Activated CD4-positive, alpha-beta T cell treated with anti-CD3 and anti-CD28 coated beads, Interleukin-2, amount 10 ng/mL, durations not matched to agents 24 days and 14 days (primary cell): ENCODE data around the gene MACROD2. TPM values are rescaled to one million over a fixed set of nuclear protein-coding genes. Genes with fewer than 3 reads are reported as not detected.

Experiments used
- DNase-seq: peaks from one replicate; pipeline ENCODE4 v3.0.0; 2022
- H3K27ac Mint-ChIP-seq: one replicate; pipeline ENCODE4 v1.8.0; 2022; ENCODE audit warnings: mild to moderate bottlenecking, mixed read lengths
- H3K27me3 Mint-ChIP-seq: one replicate; pipeline ENCODE4 v1.8.0; 2022; ENCODE audit warnings: mixed read lengths
- H3K36me3 Mint-ChIP-seq: one replicate; pipeline ENCODE4 v1.8.0; 2022; ENCODE audit warnings: low read depth, mild to moderate bottlenecking, mixed read lengths
- H3K4me1 Mint-ChIP-seq: one replicate; pipeline ENCODE4 v1.8.0; 2021; ENCODE audit warnings: mixed read lengths
- H3K4me3 Mint-ChIP-seq: one replicate; pipeline ENCODE4 v1.8.0; 2022; ENCODE audit warnings: mild to moderate bottlenecking, moderate library complexity, mixed read lengths
- H3K9me3 Mint-ChIP-seq: one replicate; pipeline ENCODE4 v1.8.0; 2021; ENCODE audit warnings: mixed read lengths
- intact Hi-C: fragments of 100-400 bp; cut with micrococcal nuclease; formaldehyde crosslinking; loops from one replicate; pipeline ENCODE4 v1.15.1; 2023
- total RNA-seq: library from RNA; stranded (reverse); gene quantifications from 2 replicates; pipeline ENCODE4 v1.2.3, GENCODE V29; 2022

The MACROD2 gene
- total RNA-seq, 1 donor from 2014 or later, result not detected

- peaks cover 3% of the 10 kb centered on the region for H3K9me3 Mint-ChIP-seq
Observed at GRCh38 chr20:15031546-15032351, 1036.4 kb downstream of the MACROD2 start.

GRCh38 chr20:15032352-15032622 is 1037.0 kb downstream of the MACROD2 start:
- Mint-ChIP-seq H3K27me3 (no peaks in the 10 kb centered on the region), H3K27ac (no peak overlapping the region), H3K36me3 (no peaks in the 10 kb centered on the region), H3K4me1 (no peaks in the 10 kb centered on the region), H3K9me3 (peaks cover 3% of the 10 kb centered on the region), H3K4me3 (no peak overlapping the region)
- no peak for DNase-seq
- intact Hi-C loops, result no loop called here

More at GRCh38 chr20:15031546-15032351, 1036.4 kb downstream of the MACROD2 start:
- intact Hi-C loops, result no loop called here
- Mint-ChIP-seq H3K27me3 (no peaks in the 10 kb centered on the region), H3K4me3 (no peak overlapping the region), H3K36me3 (no peaks in the 10 kb centered on the region), H3K4me1 (no peaks in the 10 kb centered on the region), H3K27ac (no peak overlapping the region)
- DNase-seq, result no peak

GRCh38 chr20:15033269-15033668 is 1038.0 kb downstream of the MACROD2 start:
- intact Hi-C loops, result no loop called here

GRCh38 chr20:15033891-15034290 is 1038.6 kb downstream of the MACROD2 start:
- no peak for DNase-seq
- Mint-ChIP-seq H3K4me1 (no peaks in the 10 kb centered on the region), H3K4me3 (no peak overlapping the region), H3K9me3 (peaks cover 3% of the 10 kb centered on the region), H3K27me3 (no peaks in the 10 kb centered on the region), H3K36me3 (no peaks in the 10 kb centered on the region), H3K27ac (no peak overlapping the region)
- intact Hi-C loops, result no loop called here

More at GRCh38 chr20:15033269-15033668, 1038.0 kb downstream of the MACROD2 start:
- H3K27me3 Mint-ChIP-seq, result no peaks in the 10 kb centered on the region
- H3K27ac Mint-ChIP-seq, result no peak overlapping the region
- H3K4me1 Mint-ChIP-seq, result no peaks in the 10 kb centered on the region
- H3K36me3 Mint-ChIP-seq, result no peaks in the 10 kb centered on the region
- no peak overlapping the region for H3K4me3 Mint-ChIP-seq
- H3K9me3 Mint-ChIP-seq, result peaks cover 3% of the 10 kb centered on the region
- DNase-seq, result no peak

- Mint-ChIP-seq H3K4me1 (no peaks in the 10 kb centered on the region), H3K27me3 (no peaks in the 10 kb centered on the region), H3K36me3 (no peaks in the 10 kb centered on the region), H3K27ac (no peak overlapping the region), H3K4me3 (no peak overlapping the region), H3K9me3 (no peaks in the 10 kb centered on the region)
- intact Hi-C loops, result no loop called here
- DNase-seq, result no peak
Observed at GRCh38 chr20:15036948-15037347, 1041.6 kb downstream of the MACROD2 start.

- Mint-ChIP-seq H3K27me3 (no peaks in the 10 kb centered on the region), H3K36me3 (no peaks in the 10 kb centered on the region), H3K4me3 (no peak overlapping the region), H3K4me1 (no peaks in the 10 kb centered on the region), H3K9me3 (peaks cover 4% of the 10 kb centered on the region), H3K27ac (no peak overlapping the region)
- intact Hi-C loops, result no loop called here
- no peak for DNase-seq
Observed at GRCh38 chr20:15039088-15039752, 1043.9 kb downstream of the MACROD2 start.

- Mint-ChIP-seq H3K9me3 (peaks cover 4% of the 10 kb centered on the region), H3K27ac (no peak overlapping the region), H3K36me3 (no peaks in the 10 kb centered on the region), H3K4me3 (no peak overlapping the region), H3K4me1 (no peaks in the 10 kb centered on the region), H3K27me3 (no peaks in the 10 kb centered on the region)
- no peak for DNase-seq
- intact Hi-C loops, result no loop called here
Observed at GRCh38 chr20:15042723-15043122, 1047.4 kb downstream of the MACROD2 start.

- H3K36me3 Mint-ChIP-seq, result no peaks in the 10 kb centered on the region
- no peaks in the 10 kb centered on the region for H3K27me3 Mint-ChIP-seq
- peaks cover 4% of the 10 kb centered on the region for H3K9me3 Mint-ChIP-seq
- no peak overlapping the region for H3K27ac Mint-ChIP-seq
- no peak overlapping the region for H3K4me3 Mint-ChIP-seq
- H3K4me1 Mint-ChIP-seq, result no peaks in the 10 kb centered on the region
- intact Hi-C loops, result no loop called here
- DNase-seq, result no peak
Observed at GRCh38 chr20:15045246-15045645, 1049.9 kb downstream of the MACROD2 start.

GRCh38 chr20:15047042-15047441 is 1051.7 kb downstream of the MACROD2 start:
- no peak for DNase-seq
- H3K4me3 Mint-ChIP-seq, result no peak overlapping the region
- intact Hi-C loops, result no loop called here
- peaks cover 4% of the 10 kb centered on the region for H3K9me3 Mint-ChIP-seq
- no peak overlapping the region for H3K27ac Mint-ChIP-seq
- no peaks in the 10 kb centered on the region for H3K36me3 Mint-ChIP-seq
- no peaks in the 10 kb centered on the region for H3K4me1 Mint-ChIP-seq
- no peaks in the 10 kb centered on the region for H3K27me3 Mint-ChIP-seq

- no peak for DNase-seq
- Mint-ChIP-seq H3K4me3 (no peak overlapping the region), H3K9me3 (peaks cover 7% of the 10 kb centered on the region), H3K36me3 (no peaks in the 10 kb centered on the region), H3K4me1 (no peaks in the 10 kb centered on the region), H3K27me3 (no peaks in the 10 kb centered on the region), H3K27ac (no peak overlapping the region)
- intact Hi-C loops, result no loop called here
Observed at GRCh38 chr20:15047601-15048000, 1052.3 kb downstream of the MACROD2 start.

GRCh38 chr20:15056246-15056645 is 1060.9 kb downstream of the MACROD2 start:
- intact Hi-C loops, result no loop called here
- no peaks in the 10 kb centered on the region for H3K36me3 Mint-ChIP-seq

GRCh38 chr20:15058841-15059240 is 1063.5 kb downstream of the MACROD2 start:
- H3K9me3 Mint-ChIP-seq, result peaks cover under 1% of the 10 kb centered on the region
- no peak overlapping the region for H3K4me3 Mint-ChIP-seq
- no peak for DNase-seq
- no peaks in the 10 kb centered on the region for H3K4me1 Mint-ChIP-seq
- intact Hi-C loops, result no loop called here
- H3K36me3 Mint-ChIP-seq, result no peaks in the 10 kb centered on the region
- no peak overlapping the region for H3K27ac Mint-ChIP-seq
- no peaks in the 10 kb centered on the region for H3K27me3 Mint-ChIP-seq

More at GRCh38 chr20:15056246-15056645, 1060.9 kb downstream of the MACROD2 start:
- no peaks in the 10 kb centered on the region for H3K27me3 Mint-ChIP-seq
- no peak for DNase-seq
- peaks cover 9% of the 10 kb centered on the region for H3K9me3 Mint-ChIP-seq
- H3K4me3 Mint-ChIP-seq, result no peak overlapping the region
- no peaks in the 10 kb centered on the region for H3K4me1 Mint-ChIP-seq
- H3K27ac Mint-ChIP-seq, result no peak overlapping the region

- H3K4me3 Mint-ChIP-seq, result no peak overlapping the region
- DNase-seq, result no peak
- intact Hi-C loops, result no loop called here
- H3K27me3 Mint-ChIP-seq, result no peaks in the 10 kb centered on the region
- no peaks in the 10 kb centered on the region for H3K36me3 Mint-ChIP-seq
- no peaks in the 10 kb centered on the region for H3K9me3 Mint-ChIP-seq
- H3K27ac Mint-ChIP-seq, result no peak overlapping the region
- H3K4me1 Mint-ChIP-seq, result no peaks in the 10 kb centered on the region
Observed at GRCh38 chr20:15059438-15059837, 1064.1 kb downstream of the MACROD2 start.

GRCh38 chr20:15060265-15061060 is 1065.1 kb downstream of the MACROD2 start:
- Mint-ChIP-seq H3K4me1 (no peaks in the 10 kb centered on the region), H3K9me3 (peaks cover 4% of the 10 kb centered on the region), H3K27ac (no peak overlapping the region), H3K36me3 (no peaks in the 10 kb centered on the region), H3K4me3 (no peak overlapping the region), H3K27me3 (no peaks in the 10 kb centered on the region)
- intact Hi-C loops, result no loop called here
- no peak for DNase-seq
